Right atrium auricular region (tissue), 2 donors: Measurements from ENCODE around the gene RBMS1. TPM values are rescaled to one million over a fixed set of nuclear protein-coding genes. Genes with fewer than 3 reads are reported as not detected.

Source experiments
- DNase-seq: peaks from one replicate; pipeline ENCODE4 v3.0.0-alpha.2; 2019; ENCODE audit warnings: low spot score
- H3K27ac ChIP-seq, 2 donors: fragments of 200-600 bp; sonication (generic); 1 replicate in 1 of 2; 2 replicates in 1 of 2; pipeline ENCODE4 v1.5.1; 2016 to 2019
- H3K27me3 ChIP-seq, 2 donors: fragments of 200-600 bp; sonication (generic); one replicate each; pipeline versions ENCODE4 v1.5.1 to v1.6.0; 2017 to 2019
- H3K36me3 ChIP-seq: fragments of 200-600 bp; sonication (generic); one replicate; pipeline ENCODE4 v1.5.1; 2016
- H3K4me1 ChIP-seq, 2 donors: fragments of 200-600 bp; sonication (generic); one replicate each; pipeline versions ENCODE4 v1.5.1 to v1.6.0; 2017 to 2019
- H3K4me3 ChIP-seq, 2 donors: fragments of 200-600 bp; sonication (generic); 1 replicate in 1 of 2; 2 replicates in 1 of 2; pipeline ENCODE4 v1.5.1; 2017 to 2019; ENCODE audit warnings: mild to moderate bottlenecking in 1 of 2, moderate library complexity in 1 of 2
- H3K9me3 ChIP-seq, 2 donors: fragments of 200-600 bp; sonication (generic); one replicate each; pipeline ENCODE4 v1.5.1; 2019
- total RNA-seq, 2 donors: library from RNA; depleted of rRNA; stranded (reverse); fragments of >200 nt; gene quantifications; one replicate each; pipeline ENCODE4 v1.1.0, GENCODE V29; 2016
- TF ChIP-seq, protein P1 (sequence below), 2 donors: fragments of 200-600 bp; sonication (generic); IDR thresholded peaks; one replicate each; pipeline ENCODE4 v1.5.1; 2019; ENCODE audit warnings: antibody characterized with exemption in 2 of 2

RBMS1 gene
- total RNA-seq, 2 donors from 2014 or later = 52.3 to 57.0 TPM

DNA sequence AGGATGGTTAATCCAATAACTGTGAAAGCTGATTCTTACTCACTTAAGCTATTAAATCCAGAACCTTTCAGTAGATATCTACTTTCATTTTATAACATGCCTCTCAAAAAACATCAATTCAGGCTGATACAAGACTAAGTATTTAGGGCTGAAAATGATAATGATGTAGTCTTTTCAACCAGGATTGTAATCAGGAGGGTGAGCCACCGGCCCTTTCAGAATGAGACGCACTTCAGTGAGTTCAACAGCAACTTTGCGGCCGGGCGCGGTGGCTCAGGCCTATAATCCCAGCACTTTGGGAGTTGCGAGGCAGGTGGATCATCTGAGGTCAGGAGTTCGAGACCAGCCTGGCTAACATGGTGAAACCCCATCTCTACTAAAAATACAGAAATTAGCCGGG, 30.4 kb downstream of the RBMS1 start:
- no peak overlapping the region for H3K27ac ChIP-seq
- no peak overlapping the region for H3K4me3 ChIP-seq
- TF ChIP-seq, protein P1, sequence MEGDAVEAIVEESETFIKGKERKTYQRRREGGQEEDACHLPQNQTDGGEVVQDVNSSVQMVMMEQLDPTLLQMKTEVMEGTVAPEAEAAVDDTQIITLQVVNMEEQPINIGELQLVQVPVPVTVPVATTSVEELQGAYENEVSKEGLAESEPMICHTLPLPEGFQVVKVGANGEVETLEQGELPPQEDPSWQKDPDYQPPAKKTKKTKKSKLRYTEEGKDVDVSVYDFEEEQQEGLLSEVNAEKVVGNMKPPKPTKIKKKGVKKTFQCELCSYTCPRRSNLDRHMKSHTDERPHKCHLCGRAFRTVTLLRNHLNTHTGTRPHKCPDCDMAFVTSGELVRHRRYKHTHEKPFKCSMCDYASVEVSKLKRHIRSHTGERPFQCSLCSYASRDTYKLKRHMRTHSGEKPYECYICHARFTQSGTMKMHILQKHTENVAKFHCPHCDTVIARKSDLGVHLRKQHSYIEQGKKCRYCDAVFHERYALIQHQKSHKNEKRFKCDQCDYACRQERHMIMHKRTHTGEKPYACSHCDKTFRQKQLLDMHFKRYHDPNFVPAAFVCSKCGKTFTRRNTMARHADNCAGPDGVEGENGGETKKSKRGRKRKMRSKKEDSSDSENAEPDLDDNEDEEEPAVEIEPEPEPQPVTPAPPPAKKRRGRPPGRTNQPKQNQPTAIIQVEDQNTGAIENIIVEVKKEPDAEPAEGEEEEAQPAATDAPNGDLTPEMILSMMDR (IDR thresholded peaks at IDR 0.05) = no peak
- H3K36me3 ChIP-seq = no peaks in the 10 kb centered on the region
- DNase-seq = no peak
- H3K27me3 ChIP-seq = no peaks in the 10 kb centered on the region
- peaks cover 0 to 40% of the 10 kb centered on the region in 2 donors for H3K4me1 ChIP-seq
- no peaks in the 10 kb centered on the region for H3K9me3 ChIP-seq

DNA sequence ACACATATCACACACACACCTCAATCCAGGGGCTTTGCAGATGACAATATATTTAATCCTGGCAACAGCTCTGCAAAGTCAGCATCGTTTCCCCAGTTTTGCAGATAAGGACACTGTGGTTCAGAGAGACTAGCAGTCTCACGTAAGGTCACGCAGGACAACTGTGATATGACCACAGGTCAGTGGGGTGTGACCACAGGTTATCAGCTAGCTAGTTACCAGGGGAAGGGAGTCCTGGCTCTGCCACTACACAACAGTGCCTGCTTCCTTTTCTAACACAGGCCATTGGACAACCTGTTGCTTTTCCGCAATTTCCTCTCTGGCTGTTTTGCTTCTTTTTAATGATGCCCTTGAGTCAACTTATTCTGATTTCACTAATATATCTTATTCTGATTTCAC, 33.3 kb downstream of the RBMS1 start:
- H3K4me3 ChIP-seq = no peak overlapping the region
- no peaks in the 10 kb centered on the region for H3K36me3 ChIP-seq
- peaks cover 0 to 52% of the 10 kb centered on the region in 2 donors for H3K4me1 ChIP-seq
- DNase-seq = no peak
- H3K9me3 ChIP-seq = no peaks in the 10 kb centered on the region
- H3K27me3 ChIP-seq = no peaks in the 10 kb centered on the region
- TF ChIP-seq, protein P1 (IDR thresholded peaks at IDR 0.05) = no peak
- peak overlapping the region; percentile 9 to 15 for H3K27ac ChIP-seq

DNA sequence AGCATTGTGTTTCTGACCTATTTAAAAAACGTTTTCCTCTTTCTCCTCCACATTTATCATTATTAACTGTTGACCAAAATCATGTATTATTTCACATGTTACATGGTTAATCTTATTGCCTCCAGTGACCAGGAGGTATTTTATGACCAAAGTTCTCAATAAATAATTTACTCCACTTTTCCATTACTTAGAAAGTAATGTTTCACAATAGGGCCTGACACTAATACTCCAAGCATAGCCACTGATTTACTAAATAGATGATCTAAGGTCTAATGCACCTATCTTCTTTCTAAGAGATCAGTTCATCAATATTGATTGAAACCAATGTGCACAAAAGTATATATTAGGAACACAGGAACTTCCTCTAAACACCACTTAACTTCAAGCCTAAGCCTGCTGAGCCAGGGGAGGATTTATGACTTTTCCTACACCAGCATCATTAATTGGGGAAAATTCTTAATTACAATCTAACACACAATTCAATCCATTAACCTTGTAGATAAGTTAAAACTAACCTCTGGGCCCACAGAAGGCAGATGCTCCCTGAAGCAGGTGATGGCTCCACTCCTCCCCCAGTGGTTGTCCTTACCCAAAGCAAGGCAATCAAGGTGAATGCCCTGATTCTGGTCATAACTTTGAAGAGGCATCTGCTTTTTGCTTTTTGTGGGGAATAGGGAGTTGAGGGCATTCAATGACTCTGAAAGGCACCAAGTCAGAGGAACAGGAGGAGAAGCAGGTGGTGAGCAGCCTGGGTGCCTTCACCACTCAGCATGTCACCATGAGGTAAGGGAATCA, 33.9 kb downstream of the RBMS1 start:
- H3K4me3 ChIP-seq = no peak overlapping the region
- TF ChIP-seq, protein P1 (IDR thresholded peaks at IDR 0.05) = no peak
- no peaks in the 10 kb centered on the region for H3K27me3 ChIP-seq
- no peaks in the 10 kb centered on the region for H3K9me3 ChIP-seq
- no peak for DNase-seq
- no peaks in the 10 kb centered on the region for H3K36me3 ChIP-seq
- peaks cover 0 to 52% of the 10 kb centered on the region in 2 donors for H3K4me1 ChIP-seq
- H3K27ac ChIP-seq = peak overlapping the region; percentile 9 to 15

DNA sequence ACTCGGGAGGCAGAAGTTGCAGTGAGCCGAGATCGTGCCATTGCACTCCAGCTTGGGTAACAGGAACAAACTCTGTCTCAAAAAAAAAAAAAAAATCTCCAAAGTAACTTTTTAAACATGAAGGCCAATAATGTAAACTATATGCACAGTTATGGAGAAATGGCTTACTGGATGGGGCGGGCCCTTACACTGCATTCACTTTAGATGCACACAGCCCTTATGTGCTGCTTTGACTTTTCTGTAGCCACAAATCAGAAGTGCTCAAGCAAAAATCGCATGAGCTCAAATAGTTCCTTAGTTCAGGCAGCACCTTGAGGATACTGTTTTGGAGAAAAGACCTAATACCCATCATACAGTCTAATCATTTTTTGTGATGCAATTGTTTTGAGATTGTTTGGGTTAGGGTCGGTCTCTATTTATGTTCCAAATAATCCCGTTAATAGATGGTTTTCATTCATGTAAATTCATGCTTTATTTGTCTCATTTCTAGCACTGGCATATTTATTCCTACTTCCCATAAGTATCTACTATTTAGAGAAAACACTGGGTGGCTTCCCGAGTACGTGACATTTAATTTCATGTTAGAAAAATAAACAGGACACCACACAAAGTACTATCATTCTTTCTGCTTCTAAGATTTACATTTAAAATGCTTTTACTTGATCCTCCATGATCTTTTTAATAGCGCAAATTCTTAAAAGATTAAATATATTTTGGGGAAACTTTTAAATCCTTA, 34.7 kb downstream of the RBMS1 start:
- TF ChIP-seq, protein P1 (IDR thresholded peaks at IDR 0.05) = no peak
- peak overlapping the region in 1 of 2 donors; percentile 39 for H3K27ac ChIP-seq
- no peaks in the 10 kb centered on the region for H3K9me3 ChIP-seq
- no peak for DNase-seq
- no peak overlapping the region for H3K4me3 ChIP-seq
- H3K4me1 ChIP-seq = peaks cover 0 to 59% of the 10 kb centered on the region in 2 donors
- H3K27me3 ChIP-seq = no peaks in the 10 kb centered on the region
- H3K36me3 ChIP-seq = no peaks in the 10 kb centered on the region

DNA sequence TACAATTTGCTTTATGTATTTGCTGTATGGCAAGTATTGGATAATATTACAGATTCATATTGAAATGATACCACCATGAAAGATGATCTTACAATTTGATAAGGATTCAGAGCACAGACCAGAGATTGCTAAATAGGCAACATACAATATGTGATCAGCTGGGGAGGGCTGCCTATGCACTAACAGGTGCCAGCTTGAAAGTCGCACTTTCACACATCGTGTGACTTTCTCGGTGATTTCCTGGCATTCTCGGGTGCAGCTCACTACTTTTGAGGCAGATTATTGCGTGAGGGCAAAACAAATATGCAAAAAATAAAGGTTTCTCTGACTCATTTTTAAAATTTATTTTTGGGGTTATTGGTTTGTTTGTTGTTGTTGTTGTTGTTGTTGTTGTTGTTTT, 36.0 kb downstream of the RBMS1 start:
- Histone ChIP-seq H3K27me3 (no peaks in the 10 kb centered on the region), H3K9me3 (no peaks in the 10 kb centered on the region), H3K36me3 (no peaks in the 10 kb centered on the region), H3K27ac (no peak overlapping the region), H3K4me1 (peaks cover 0 to 72% of the 10 kb centered on the region in 2 donors), H3K4me3 (no peak overlapping the region)
- no peak for DNase-seq
- TF ChIP-seq, protein P1 (IDR thresholded peaks at IDR 0.05) = no peak
